NCI-H1694 (cell line): Measurements from ENCODE around the gene LHPP.

Source experiments
- DNase-seq: peaks from one replicate; lab custom pipeline; 2025; lab: John Stamatoyannopoulos, UW

LHPP gene

GRCh38 chr10:124625831-124626238, 164.2 kb downstream of the LHPP start:
- DNase-seq = no peak

GRCh38 chr10:124626759-124627380, 165.2 kb downstream of the LHPP start:
- no peak for DNase-seq

- DNase-seq = no peak
Measured at GRCh38 chr10:124627866-124628675, 166.4 kb downstream of the LHPP start.

GRCh38 chr10:124628676-124629021, 167.0 kb downstream of the LHPP start:
- DNase-seq = no peak

GRCh38 chr10:124629415-124629814, 167.8 kb downstream of the LHPP start:
- no peak for DNase-seq

- no peak for DNase-seq
Measured at GRCh38 chr10:124629842-124630241, 168.2 kb downstream of the LHPP start.

- no peak for DNase-seq
Measured at GRCh38 chr10:124630551-124630950, 168.9 kb downstream of the LHPP start.

- peak; percentile 13 for DNase-seq
Measured at GRCh38 chr10:124632064-124632531, 170.5 kb downstream of the LHPP start.

- no peak for DNase-seq
Measured at GRCh38 chr10:124632566-124632965, 170.9 kb downstream of the LHPP start.

- DNase-seq = no peak
Measured at GRCh38 chr10:124636271-124636995, 174.8 kb downstream of the LHPP start.

- DNase-seq = no peak
Measured at GRCh38 chr10:124637091-124637700, 175.6 kb downstream of the LHPP start.

GRCh38 chr10:124637746-124638145, 176.1 kb downstream of the LHPP start:
- no peak for DNase-seq

- DNase-seq = no peak
Measured at GRCh38 chr10:124639206-124639605, 177.6 kb downstream of the LHPP start.

GRCh38 chr10:124639646-124640045, 178.0 kb downstream of the LHPP start:
- no peak for DNase-seq

GRCh38 chr10:124640056-124640455, 178.4 kb downstream of the LHPP start:
- DNase-seq = no peak

- no peak for DNase-seq
Measured at GRCh38 chr10:124640538-124641231, 179.1 kb downstream of the LHPP start.

- no peak for DNase-seq
Measured at GRCh38 chr10:124641282-124642087, 179.9 kb downstream of the LHPP start.

GRCh38 chr10:124642088-124642710, 180.6 kb downstream of the LHPP start:
- no peak for DNase-seq

- DNase-seq = no peak
Measured at GRCh38 chr10:124643330-124644009, 181.8 kb downstream of the LHPP start.

GRCh38 chr10:124644236-124644635, 182.6 kb downstream of the LHPP start:
- DNase-seq = no peak
